ENCODE results near the gene ART5.
"Not testable (repeated sequence)": the region's sequence is repeated elsewhere in the genome, so short reads cannot be mapped to it uniquely, and the experiment has no call there.

The ART5 gene

DNA sequence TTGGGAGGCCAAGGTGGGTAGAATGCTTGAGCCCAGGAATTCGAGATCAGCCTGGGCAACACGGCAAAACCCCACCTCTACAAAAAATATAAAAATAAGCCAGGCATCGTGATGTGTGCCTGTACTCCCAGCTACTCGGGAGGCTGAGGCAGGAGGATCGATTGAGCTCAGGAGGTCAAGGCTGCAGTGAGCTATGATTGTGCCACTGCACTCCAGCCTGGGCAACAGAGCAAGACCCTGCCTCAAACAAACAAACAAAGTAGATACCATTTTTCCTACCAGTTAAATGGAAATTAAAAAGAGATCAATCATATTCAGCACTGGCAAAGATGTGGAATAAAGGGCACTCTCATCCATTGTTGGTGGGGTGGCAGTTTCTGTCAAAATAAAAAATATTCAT lies 15.5 kb upstream of the ART5 start:
- DNase-seq: not testable (repeated sequence)

DNA sequence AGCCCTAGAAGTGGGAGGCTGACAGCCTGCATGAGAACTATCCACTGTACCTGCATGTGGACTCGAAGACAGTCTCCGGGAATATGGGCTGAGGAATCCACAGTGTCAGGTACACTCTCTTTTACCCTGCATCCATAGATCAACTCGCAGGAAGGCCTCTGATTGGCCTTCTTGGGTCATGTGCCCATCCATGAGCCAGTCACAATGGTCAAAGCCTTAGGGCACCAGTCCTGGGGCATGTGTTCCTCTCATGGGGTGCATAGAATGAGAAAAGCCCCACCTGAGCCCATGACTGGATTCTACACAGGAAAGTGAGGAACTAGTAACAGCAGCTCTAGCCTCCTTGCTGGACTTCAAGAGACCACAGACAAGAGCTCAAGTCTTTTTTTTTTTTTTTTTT lies 13.8 kb upstream of the ART5 start:
- DNase-seq: no peak

- DNase-seq: not testable (repeated sequence)
Measured at GRCh38 chr11:3652514-3652913, 10.7 kb upstream of the ART5 start.

DNA sequence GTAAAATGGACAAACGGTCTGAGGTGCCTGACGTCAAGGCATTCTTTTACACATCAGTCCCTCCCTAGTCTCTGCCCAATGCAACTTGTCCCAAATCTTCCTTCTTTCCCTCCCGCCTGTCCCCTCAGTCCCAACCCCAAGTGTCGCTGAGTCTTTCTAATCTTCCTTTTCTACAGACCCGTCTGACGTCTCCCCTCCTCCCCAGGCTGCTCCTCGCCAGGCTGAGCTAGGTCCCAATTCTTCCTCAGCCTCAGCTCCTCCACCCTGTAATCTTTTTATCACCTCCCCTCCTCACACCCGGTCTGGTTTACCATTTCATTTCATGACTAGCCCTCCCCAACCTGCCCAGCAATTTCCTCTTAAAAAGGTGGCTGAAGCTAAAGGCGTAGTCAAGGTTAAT lies 7.6 kb upstream of the ART5 start:
- not testable (repeated sequence) for DNase-seq

DNA sequence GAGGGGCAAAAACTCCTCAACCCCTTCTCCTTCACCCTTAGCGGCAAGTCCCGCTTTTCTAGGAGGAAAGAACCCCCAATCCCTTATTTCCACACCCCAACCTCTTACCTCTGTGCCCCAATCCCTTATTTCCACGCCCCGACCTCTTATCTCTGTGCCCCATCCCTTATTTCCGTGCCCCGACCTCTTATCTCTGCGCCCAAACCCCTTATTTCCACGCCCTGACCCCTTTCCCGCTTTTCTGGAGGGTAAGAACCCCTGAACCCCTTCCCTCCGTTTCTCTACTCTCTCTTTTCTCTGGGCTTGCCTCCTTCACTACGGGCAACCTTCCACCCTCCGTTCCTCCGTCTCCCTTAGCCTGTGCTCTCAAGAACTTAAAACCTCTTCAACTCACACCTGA lies 7.1 kb upstream of the ART5 start:
- DNase-seq: not testable (repeated sequence)

DNA sequence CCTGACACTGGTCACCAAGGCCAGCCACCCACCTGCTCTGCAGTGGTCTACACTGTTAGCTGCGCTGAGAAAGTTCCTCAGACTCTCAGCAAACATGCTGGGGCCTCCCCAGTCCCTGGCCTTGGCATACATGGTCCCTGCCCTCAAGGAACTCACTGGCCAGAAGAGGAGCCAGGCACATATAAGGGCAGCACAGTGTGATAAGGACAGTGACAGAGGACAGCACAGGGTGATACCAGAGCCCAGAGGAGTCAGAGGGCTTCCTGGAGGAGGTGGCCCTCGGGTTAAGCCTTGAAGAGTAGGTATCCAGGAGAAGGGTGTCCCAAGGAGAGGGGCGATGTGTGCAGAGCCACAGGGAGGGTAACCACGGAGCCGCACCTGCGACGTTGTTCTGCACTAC lies 3.8 kb upstream of the ART5 start:
- DNase-seq: no peak

DNA sequence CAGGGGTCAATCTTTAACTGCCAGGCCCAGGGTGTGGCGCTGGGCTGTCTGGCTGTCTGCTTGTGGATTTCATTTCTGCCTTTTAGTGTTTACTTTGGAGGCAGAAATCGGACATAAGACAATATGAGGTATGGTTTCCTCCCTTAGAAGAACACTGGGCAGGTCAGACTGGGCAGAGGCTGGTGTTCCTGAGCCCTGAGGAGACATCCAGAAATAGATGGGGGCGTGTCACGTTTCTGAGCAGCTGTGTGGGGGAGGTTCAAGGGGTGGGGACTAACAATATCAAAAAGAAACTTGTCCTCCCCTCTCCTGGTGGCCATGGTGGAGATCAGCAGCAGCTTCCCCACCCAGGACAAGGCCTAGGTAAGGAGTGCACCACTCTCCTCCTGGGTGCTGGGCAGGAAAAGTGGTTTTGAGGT lies 3.0 kb upstream of the ART5 start, which contains the start of gene ART1:
Gene ART1, plus strand, starts transcription at position 312 of the 419 bp plus-strand sequence. CDS start 14,086 bp downstream, outside the sequence.
- DNase-seq: no peak

DNA sequence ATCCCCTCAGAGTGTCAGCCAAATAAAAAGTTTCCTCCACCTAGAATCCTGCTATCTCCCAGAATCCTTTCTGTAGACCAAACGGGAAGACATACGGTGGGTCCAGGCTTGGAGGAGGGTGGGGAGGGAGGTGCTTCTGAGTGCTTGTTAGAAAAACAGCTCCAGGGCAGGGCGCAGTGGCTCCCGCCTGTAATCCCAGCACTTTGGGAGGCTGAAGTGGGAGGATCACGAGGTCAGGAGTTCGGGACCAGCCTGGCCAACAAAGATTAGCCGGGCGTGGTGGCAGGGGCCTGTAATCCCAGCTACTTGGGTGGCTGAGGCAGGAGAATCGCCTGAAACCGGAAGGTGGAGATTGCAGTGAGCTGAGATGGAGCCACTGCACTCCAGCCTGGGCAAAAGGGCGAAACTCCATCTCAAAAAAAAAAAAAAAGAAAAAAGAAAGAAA lies 1.3 kb upstream of the ART5 start:
- DNase-seq: not testable (repeated sequence)

DNA sequence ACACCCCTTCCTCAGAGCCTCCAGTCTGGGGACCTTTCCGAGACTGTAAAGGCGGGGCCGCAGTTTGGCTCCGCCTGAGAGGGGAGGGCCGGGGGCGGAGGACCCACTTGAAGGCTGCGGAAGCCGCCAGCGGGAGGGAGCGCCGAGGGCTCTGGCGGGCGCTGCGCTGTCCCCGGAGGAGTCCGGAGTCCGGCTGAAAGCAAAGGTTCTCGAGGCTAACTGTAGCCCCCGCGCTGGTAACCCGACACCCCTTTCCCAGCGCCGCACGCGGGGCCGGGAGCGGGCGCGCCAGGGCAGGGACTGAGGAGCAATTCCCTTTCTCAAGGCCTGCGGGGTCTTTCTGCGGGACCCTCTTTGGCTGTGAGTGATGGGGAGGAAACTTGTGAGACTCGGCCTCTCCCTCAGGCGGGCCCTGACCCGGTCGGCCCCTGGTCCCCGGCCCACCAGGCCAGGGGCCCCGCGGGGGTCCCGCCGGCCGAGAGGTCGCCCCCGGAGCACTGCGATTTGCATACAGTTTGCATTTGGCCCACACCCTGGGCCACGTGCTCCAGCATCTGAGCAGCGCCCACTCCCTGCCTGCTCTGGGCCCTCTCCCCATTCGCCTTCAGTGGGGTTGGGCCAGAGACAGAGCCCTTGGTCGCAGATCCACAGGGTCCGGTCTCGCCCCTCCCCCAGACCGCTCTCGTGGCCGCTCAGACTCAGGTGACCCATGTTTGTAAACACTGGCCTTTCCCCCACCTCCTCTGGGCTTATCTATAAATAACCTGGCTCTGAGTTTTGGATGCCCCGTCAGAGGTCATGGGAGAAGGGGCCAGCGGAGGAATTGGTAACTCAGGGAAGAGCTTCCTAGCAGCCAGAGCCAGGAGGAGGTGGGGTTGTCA lies 519 bp upstream of the ART5 start:
- DNase-seq: no peak

GRCh38 chr11:3641191-3641590 lies 601 bp downstream of the ART5 start:
- DNase-seq: no peak

DNA sequence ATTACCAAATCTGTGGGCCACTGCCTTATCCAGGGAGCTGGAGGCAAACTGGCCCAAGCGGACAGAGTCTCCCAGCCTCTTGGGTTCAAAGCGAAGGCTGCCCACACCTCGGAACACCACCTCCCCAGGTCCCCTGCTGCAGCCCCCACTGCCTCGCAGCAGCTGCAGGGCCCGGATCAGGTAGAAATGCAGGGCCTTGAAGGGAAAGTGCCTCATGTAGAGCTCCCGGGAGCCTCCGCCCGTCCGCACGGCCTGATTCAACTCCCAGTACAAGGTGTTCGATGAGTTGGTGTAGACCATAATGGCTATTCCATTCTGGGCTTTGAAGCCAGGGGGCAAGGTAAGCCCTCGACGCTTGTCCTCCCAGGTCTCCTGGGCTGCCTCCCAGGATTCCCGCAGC lies 2.0 kb downstream of the ART5 start:
- no peak for DNase-seq

- no peak for DNase-seq
Measured at GRCh38 chr11:3638513-3638912, 3.3 kb downstream of the ART5 start.

DNA sequence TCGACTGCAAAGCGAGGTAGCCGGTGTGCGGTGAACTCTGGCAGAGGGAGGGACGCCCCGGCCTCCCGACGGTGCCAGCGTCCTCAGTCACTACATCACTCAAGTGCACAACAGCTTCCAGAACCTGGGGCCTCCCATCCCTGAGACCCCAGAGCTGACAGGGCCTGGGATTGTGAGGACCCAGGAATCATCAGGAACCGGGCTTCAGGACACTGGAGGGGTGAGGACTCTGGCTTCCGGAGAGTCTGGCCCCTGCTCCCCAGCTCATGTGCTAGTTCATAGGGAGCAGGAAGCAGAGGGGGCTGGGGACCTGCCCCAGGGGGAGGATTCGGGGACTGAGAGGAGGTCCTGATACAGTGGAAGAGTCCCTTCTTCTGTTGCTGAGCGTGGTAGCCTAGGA lies 4.6 kb downstream of the ART5 start:
- no peak for DNase-seq

GRCh38 chr11:3635641-3636375 lies 6.0 kb downstream of the ART5 start:
- no peak for DNase-seq

- DNase-seq: no peak
Measured at GRCh38 chr11:3632070-3632660, 9.6 kb downstream of the ART5 start.

GRCh38 chr11:3631331-3631730 lies 10.5 kb downstream of the ART5 start:
- DNase-seq: no peak

DNA sequence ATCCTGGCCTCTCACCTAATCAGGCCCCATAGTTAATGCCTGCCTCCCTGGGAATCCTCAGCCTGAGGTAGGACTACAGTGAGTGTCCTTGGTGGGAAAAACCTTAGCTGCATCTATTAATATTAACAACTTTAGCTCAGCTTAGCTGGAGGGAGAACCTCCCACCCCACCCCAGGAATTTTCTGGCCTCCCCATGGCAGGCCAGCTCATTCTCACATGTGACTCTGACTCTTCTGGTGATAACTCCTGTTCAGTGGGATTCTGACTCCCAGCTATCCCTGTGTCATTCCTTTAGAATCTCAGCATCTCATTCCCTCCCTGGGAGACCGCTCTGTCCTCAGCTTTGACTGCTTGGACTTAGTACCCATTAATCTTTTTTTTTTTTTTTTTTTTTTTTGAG lies 14.5 kb downstream of the ART5 start:
- DNase-seq: no peak

- no peak for DNase-seq
Measured at GRCh38 chr11:3626250-3626960, 15.4 kb downstream of the ART5 start.

- no peak for DNase-seq
Measured at GRCh38 chr11:3623767-3624458, 17.9 kb downstream of the ART5 start.

- no peak for DNase-seq
Measured at GRCh38 chr11:3623121-3623520, 18.7 kb downstream of the ART5 start.

DNA sequence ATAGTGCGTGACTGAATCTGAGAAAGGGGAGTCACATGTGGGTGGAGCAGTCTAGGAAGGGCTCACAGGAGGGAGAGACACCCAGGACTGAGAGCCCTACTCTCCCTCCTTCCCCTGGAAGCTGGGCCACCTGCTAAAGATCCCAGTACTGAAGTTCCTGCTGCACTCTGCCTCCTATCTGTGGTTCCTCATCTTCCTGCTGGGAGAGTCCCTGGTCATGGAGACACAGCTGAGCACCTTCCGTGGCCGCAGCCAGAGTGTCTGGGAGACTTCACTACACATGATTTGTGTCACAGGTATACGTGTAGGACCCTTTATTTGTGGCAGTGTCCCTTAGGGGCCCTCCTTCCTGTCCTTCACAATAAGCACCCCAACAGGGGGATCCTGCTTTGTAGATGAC lies 19.3 kb downstream of the ART5 start:
- DNase-seq: no peak

DNA sequence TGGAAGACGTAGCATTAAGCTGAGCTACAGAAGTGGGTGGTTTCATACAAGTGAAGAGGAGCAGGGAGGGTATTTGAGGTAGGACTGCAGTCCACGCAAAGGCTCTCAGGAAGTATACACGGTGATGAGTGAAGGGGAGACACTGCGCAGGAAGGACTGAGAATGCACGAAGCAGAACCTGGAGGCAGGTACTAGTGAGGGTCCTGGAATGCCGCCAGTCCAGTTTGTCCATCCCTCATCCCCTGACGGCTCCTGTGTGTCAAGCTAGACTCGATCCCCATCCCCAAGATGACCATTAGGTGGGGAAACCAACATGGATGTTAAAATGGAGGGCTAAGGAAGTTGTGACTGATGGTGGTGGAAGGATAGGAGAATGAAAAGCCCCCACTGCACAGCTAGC lies 23.8 kb downstream of the ART5 start:
- DNase-seq: no peak

Data from NCI-H1436 treated with DMSO at 0.1 percent for 48 hours (cell line).